SK-N-SH treated with all-trans-retinoic acid at 6 μM for 48 hours (cell line): Measurements from ENCODE around the gene POU3F1.

ENCODE experiments used
- PATZ1 ChIP-seq: fragments of 250-450 bp; sonication (Bioruptor Pico); IDR thresholded peaks from 2 replicates; pipeline ENCODE4 v1.8.0; 2020; ENCODE audit warnings: mild to moderate bottlenecking, moderate library complexity, borderline replicate concordance
- POU6F1 ChIP-seq: fragments of 250-450 bp; sonication (Bioruptor Pico); IDR thresholded peaks from 2 replicates; pipeline ENCODE4 v1.8.0; 2021; ENCODE audit warnings: low read depth, mild to moderate bottlenecking, moderate library complexity, borderline replicate concordance
- ZFP3 ChIP-seq: fragments of 250-450 bp; sonication (Bioruptor Pico); IDR thresholded peaks from 2 replicates; pipeline ENCODE4 v1.5.0; 2020; ENCODE audit warnings: mild to moderate bottlenecking, moderate library complexity
- ZFP30 ChIP-seq: fragments of 450-650 bp; formaldehyde crosslinking; IDR thresholded peaks from 2 replicates; pipeline ENCODE4 v1.5.0; 2022; ENCODE audit warnings: mild to moderate bottlenecking, moderate library complexity
- TF ChIP-seq, protein P1 (sequence below): fragments of 250-450 bp; sonication (Bioruptor Pico); IDR thresholded peaks from 2 replicates; pipeline ENCODE4 v1.5.1; 2020; ENCODE audit warnings: low read depth, mild to moderate bottlenecking, moderate library complexity

- TF ChIP-seq, protein P1, sequence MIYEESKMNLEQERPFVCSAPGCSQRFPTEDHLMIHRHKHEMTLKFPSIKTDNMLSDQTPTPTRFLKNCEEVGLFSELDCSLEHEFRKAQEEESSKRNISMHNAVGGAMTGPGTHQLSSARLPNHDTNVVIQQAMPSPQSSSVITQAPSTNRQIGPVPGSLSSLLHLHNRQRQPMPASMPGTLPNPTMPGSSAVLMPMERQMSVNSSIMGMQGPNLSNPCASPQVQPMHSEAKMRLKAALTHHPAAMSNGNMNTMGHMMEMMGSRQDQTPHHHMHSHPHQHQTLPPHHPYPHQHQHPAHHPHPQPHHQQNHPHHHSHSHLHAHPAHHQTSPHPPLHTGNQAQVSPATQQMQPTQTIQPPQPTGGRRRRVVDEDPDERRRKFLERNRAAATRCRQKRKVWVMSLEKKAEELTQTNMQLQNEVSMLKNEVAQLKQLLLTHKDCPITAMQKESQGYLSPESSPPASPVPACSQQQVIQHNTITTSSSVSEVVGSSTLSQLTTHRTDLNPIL (CRISPR knock-in tag), result no peak
- no peak for TF ChIP-seq ZFP3 (CRISPR knock-in tag)
- TF ChIP-seq POU6F1 (CRISPR knock-in tag), result no peak
- TF ChIP-seq PATZ1 (CRISPR knock-in tag), result no peak
- TF ChIP-seq ZFP30 (CRISPR knock-in tag), result no peak
These were observed 26.2 kb downstream of the POU3F1 start for GRCh38 chr1:38020396-38020795.
